AG10803 (cell line): ENCODE data around the gene FGG.
A peak's percentile ranks its signal among the peaks of the same experiment; 100 is the strongest.

Experiments used
- DNase-seq: peaks from one replicate; pipeline ENCODE4 v3.0.0; 2010; ENCODE audit warnings: low read depth
- H3K4me3 ChIP-seq: 2 replicates; pipeline ENCODE4 v1.5.1; 2011; ENCODE audit warnings: mild to moderate bottlenecking, low read length, control low read depth
- CTCF ChIP-seq: conservative IDR thresholded peaks from 2 replicates; pipeline ENCODE4 v1.5.1; 2011; ENCODE audit warnings: mild to moderate bottlenecking, low read length, control low read depth, inconsistent platforms

FGG gene

GRCh38 chr4:154564311-154564710, 48.1 kb downstream of the FGG start:
- no peak for TF ChIP-seq CTCF
- no peak overlapping the region for H3K4me3 ChIP-seq
- no peak for DNase-seq

DNA sequence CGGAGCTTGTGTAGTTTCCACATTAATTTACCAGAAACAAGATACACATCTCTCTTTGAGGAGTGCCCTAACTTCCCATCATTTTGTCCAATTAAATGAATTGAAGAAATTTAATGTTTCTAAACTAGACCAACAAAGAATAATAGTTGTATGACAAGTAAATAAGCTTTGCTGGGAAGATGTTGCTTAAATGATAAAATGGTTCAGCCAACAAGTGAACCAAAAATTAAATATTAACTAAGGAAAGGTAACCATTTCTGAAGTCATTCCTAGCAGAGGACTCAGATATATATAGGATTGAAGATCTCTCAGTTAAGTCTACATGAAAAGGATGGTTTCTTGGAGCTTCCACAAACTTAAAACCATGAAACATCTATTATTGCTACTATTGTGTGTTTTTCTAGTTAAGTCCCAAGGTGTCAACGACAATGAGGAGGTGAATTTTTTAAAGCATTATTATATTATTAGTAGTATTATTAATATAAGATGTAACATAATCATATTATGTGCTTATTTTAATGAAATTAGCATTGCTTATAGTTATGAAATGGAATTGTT, 49.7 kb downstream of the FGG start, which contains the start of gene FGB:
TSS of gene FGB (plus strand) at position 315 of the 558 bp plus-strand sequence. CDS start at position 323, 8 bp downstream.
- no peak within 1 kb of the TSS for H3K4me3 ChIP-seq
- no peak for DNase-seq
- no peak for TF ChIP-seq CTCF

DNA sequence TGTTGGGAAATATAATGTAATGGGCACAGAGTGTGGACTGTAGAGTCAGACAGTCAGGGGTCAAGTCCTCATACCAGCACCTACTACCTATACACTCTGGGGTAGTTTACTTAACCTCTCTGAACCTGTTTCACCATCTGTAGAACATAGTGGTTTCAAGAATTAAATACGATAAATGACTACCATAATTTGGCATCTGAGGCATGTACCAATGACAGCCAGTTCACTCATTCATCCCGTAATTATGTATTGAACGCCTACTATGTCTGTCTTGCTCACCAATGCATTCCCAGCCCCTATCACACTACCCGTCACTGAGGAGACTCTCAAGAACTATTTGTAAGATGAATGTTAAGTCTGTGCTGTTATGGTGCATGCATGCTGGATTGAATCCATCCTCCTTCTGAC, 51.6 kb downstream of the FGG start:
- TF ChIP-seq CTCF = no peak
- peak; percentile 49 for DNase-seq
- no peak overlapping the region for H3K4me3 ChIP-seq

- no peak for DNase-seq
- no peak for TF ChIP-seq CTCF
- no peak overlapping the region for H3K4me3 ChIP-seq
Measured at GRCh38 chr4:154560419-154560801, 52.0 kb downstream of the FGG start.

DNA sequence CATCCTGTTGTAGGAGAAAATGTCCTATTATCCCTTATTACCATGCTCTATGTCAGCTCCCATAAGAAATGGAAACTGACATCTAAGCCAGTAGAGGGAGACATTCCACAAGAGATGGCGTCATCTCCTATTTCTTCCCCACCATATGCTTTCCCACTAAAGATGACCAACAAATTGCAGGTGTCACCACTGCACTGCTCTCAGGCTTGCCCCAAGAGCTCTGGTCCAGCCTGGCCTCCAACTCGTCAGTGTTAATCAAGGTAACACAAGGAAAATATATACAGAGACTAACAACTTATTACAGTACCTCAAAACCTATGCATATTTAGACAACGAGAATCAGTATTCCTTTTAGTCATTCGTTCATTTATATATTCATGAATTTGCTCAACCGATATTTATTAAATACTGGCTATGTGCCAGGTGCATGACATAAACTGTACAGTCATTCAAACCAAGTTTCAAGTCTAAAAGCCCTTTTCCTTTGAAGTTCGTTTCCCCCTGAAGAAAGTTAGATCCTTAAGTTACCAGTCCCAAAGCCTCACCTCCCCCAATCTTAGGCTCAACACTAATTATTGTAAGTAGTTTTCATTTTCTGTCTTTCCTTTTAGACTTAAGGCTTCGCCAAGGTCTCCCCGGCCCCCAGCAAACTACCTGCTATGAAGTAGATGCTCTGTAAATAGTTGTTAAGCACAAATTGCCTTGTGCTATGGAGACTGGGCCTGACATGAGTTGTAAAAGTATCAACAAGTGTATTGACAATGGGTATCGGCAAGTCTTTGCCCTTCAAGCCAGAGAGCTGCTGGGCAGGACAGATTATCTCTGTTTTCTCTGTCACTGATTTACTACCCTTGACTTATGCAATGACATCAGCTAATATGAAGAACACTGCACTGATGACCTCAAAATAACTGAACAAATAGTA, 52.7 kb downstream of the FGG start:
- peak; percentile 43 for DNase-seq
- no peak overlapping the region for H3K4me3 ChIP-seq
- TF ChIP-seq CTCF = peak; percentile 63

DNA sequence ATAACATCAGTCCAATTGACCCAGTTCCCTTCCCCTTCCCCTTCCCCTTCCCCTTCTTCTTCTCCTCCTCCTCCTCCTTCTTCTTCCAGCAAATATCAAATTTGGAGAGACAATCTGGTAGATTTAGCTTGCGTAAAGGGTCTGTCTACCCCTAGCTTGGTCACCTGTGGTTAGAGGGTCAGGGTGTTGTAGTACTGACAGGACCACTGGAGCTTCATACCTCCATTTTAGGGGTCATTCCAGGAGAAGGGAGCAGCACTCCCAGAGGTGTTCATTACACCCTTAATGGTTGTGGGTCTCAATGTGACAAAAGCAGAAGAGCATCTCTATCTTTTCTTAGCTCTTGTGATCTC, 53.3 kb downstream of the FGG start:
- TF ChIP-seq CTCF = no peak
- DNase-seq = no peak
- no peak overlapping the region for H3K4me3 ChIP-seq
